HG03097 (cell line): ENCODE data around the gene L2HGDH.
A peak's percentile ranks its signal among the peaks of the same experiment; 100 is the strongest.

ENCODE experiments used
- ATAC-seq: cut with Tn5 transposase; IDR thresholded peaks from one replicate; pipeline ENCODE4 v1.9.1; 2021; ENCODE audit not compliant: unreplicated experiment, low FRiP score

Gene L2HGDH

GRCh38 chr14:50231475-50232275 lies 80.4 kb downstream of the L2HGDH start, which contains the start of gene SOS2:
Gene SOS2, minus strand, starts transcription at chr14:50231578. Its CDS starts 295 bp downstream, at chr14:50231283.
- ATAC-seq: peak; percentile 78

DNA sequence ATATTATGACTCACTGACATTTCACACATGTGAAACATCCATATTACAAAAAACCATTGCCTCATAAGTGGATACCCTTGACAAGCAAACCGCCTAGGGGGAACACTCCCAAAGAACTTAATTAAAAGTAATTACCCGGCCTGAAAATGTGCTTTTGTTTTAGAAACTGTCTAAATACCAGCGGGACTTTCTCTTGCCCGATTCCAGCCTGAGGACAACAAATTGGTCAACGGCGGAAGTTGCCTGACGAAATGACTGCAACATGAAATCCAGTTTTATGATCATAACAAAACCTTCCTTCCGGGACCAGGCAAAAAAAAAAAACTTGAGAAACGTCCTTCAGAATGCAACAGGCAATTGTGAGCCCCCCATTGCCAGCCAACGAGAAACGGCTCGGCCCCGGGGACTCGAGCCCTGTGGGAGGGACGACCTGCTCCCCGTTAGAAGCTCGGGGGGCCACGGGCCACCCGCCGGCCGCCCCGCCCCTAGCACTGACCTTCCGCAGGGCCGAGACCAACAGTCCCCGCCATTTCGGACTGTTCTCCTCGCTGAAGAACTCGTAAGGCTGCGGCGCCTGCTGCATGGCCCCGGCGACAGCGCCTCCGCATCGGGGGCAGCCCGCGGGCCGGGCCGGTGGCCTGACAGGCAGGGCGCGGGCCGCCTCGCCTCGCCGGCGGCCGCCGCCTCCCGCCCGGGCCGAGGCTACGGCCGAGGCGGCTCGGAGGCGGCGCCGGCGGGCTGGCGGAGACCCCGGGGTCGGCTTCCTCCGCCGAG lies 81.1 kb downstream of the L2HGDH start:
- peak; percentile 34 for ATAC-seq

DNA sequence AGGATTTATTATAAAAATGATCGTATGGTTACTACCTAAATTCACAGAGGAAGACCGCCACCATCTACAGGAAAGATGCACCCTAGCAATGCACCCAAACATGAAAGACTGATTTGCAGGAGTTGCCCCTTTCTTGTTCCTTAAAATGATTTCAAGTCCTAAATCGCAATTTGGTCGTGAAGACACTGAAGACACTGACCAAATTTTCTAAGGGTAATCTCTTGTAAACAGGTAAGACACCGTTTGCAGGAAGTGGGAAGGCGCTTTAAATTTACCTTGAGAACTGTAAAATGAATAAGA lies 81.7 kb downstream of the L2HGDH start:
- no peak for ATAC-seq

GRCh38 chr14:50229681-50230080 lies 82.3 kb downstream of the L2HGDH start:
- no peak for ATAC-seq

- ATAC-seq: no peak
These were observed 83.7 kb downstream of the L2HGDH start for GRCh38 chr14:50228313-50228712.

GRCh38 chr14:50225974-50226297 lies 86.1 kb downstream of the L2HGDH start:
- ATAC-seq: no peak

- ATAC-seq: no peak
These were observed 86.7 kb downstream of the L2HGDH start for GRCh38 chr14:50225067-50225973.

- ATAC-seq: no peak
These were observed 89.9 kb downstream of the L2HGDH start for GRCh38 chr14:50222055-50222613.

- no peak for ATAC-seq
These were observed 93.5 kb downstream of the L2HGDH start for GRCh38 chr14:50218501-50218900.

- ATAC-seq: no peak
These were observed 96.6 kb downstream of the L2HGDH start for GRCh38 chr14:50215416-50215815.

- no peak for ATAC-seq
These were observed 98.2 kb downstream of the L2HGDH start for GRCh38 chr14:50213795-50214194.

DNA sequence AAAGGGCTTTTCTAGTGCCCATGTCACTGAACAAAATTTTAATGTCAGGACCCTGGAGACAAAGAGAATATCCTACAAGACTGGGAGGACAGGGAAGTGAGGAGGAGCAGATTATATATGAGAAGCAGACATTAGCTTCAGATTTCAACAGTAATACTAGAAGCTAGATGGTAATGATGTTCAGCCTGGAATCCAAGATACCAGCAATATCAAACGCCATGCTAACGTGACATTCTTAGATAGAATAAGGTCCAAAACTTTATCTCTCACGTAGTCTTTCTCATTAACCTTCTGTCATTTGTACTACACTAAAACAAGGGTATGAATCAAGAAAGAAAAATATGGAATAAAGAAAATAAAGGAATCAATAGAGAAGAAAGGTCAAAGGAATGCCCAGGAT lies 99.3 kb downstream of the L2HGDH start:
- no peak for ATAC-seq

DNA sequence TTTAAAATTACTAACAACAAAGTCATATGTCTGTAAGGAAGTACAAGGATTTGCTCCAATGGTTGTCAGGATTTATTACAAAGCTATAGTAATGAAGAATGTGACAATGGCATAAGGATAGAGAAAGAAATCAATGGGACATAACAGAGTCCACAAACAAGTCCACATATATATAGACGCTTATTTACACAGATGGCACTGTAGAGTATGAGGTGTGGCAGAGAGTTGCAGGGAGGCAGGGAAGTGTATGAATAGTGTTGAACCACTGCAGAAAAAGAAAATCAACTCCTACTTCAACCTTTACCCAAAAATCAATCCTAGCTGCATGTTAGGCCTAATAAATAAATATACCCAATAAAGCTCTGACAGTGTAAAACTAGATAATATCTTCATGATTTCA lies 102.0 kb downstream of the L2HGDH start:
- no peak for ATAC-seq

- no peak for ATAC-seq
These were observed 113.5 kb downstream of the L2HGDH start for GRCh38 chr14:50198499-50198898.

DNA sequence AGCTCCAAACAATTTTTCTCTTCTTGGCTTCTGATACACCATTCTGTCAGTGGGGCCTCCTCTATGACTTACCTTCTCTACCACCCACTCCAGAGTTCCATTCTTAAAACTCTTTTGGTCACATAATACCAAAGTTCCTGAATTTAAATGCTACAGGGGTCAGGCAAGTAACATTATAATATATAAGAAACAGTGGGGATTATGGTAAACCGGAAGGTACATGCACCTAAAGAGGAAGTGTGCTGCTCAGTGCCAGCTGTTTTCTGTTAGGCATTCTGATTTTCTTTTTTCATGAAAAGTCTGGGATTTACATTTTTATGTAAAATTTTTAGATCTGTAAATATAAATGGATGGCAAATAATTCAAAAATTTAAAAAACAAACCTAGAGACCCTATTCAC lies 120.5 kb downstream of the L2HGDH start:
- no peak for ATAC-seq
